ENCODE measurements around the gene SCT.

Gene SCT

DNA sequence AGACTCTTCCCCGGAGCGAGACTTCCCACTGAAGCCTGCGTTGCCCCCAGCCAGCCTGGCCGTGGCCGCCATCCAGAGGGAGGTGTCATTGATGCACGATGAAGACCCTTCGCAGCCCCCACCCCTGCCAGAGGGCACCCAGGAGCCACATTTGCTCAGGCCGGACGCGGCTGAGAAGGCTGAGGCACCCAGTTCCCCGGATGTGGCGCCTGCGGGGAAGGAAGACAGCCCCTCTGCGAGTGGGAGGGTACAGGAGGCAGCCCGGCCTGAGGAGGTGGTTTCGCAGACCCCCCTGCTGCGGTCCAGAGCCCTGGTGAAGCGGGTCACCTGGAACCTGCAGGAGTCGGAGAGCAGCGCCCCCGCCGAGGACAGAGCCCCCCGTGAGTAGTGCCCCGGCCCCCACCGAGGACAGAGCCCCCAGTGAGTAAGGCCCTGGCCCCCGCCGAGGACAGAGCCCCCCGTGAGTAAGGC lies 17.6 kb downstream of the SCT start:
- no peak for DNase-seq

DNA sequence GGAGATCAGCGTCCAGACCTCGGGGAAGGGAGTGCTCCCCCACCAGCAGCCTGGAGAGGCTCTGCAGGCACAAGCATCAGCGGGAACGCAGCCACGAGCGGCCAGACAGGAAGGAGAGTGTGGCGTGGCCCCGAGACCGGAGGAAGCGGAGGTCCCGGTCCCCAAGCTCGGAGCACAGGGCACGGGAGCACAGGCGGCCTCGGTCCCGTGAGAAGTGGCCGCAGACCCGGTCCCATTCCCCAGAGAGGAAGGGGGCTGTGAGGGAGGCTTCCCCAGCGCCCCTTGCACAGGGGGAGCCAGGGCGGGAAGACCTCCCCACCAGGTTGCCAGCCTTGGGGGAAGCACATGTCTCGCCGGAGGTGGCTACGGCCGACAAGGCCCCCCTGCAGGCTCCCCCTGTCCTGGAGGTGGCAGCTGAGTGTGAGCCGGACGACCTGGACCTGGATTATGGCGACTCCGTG lies 18.2 kb downstream of the SCT start:
- DNase-seq: no peak

DNA sequence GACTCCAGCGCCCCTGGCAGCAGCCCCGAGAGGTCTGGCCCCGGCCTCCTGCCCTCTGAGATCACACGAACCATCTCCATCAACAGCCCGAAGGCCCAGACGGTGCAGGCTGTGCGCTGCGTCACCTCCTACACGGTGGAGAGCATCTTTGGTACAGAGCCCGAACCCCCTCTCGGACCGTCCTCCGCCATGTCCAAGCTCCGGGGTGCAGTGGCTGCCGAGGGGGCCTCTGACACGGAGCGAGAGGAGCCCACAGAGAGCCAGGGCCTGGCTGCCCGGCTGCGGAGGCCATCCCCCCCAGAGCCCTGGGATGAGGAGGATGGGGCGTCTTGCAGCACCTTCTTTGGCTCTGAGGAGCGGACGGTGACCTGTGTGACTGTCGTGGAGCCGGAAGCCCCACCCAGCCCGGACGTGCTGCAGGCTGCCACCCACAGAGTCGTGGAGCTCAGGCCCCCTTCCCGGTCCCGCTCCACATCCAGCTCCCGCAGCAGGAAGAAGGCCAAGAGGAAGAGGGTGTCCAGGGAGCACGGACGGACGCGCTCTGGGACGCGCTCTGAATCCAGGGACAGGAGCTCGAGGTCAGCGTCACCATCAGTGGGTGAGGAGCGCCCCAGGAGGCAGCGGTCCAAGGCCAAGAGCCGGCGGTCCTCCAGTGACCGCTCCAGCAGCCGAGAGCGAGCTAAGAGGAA lies 18.9 kb downstream of the SCT start:
- DNase-seq: no peak

DNA sequence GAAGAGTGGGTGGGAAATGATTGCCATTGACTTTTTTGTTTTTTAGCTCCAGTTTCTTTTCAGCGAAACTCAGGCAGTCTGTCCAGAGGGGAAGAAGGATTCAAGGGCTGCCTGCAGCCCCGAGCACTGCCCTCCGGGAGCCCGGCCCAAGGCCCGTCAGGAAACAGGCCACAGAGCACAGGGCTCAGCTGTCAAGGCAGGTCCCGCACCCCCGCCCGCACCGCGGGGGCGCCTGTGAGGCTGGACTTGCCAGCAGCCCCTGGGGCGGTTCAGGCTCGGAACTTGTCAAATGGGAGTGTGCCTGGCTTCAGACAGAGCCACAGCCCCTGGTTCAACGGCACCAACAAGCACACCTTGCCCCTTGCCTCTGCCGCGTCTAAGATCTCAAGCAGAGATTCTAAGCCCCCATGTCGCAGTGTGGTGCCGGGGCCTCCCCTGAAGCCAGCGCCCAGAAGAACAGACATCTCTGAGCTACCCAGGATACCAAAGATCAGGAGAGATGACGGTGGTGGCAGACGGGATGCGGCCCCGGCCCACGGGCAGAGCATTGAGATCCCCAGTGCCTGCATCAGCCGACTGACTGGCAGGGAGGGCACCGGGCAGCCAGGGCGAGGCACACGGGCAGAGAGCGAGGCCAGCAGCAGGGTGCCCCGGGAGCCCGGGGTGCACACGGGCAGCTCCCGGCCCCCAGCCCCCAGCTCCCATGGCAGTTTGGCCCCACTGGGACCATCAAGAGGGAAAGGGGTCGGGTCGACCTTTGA lies 19.8 kb downstream of the SCT start:
- DNase-seq: no peak

DNA sequence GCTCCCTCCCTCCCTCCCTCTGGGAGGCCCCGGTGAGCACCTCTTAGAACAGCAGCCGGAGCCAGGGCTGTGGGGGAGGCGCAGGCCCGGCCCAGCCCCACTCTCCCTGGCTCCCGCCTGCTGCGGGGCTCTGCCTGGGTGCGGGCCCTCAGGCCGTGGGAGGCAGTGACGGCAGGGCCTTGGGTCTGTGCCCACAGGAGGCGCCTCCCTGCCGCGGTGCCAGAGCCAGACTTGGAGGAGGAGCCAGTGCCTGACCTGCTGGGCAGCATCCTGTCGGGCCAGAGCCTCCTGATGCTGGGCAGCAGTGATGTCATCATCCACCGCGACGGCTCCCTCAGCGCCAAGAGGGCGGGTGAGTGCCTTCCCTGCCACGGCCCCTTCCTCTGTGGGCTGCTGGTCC lies 20.7 kb downstream of the SCT start:
- DNase-seq: no peak

DNA sequence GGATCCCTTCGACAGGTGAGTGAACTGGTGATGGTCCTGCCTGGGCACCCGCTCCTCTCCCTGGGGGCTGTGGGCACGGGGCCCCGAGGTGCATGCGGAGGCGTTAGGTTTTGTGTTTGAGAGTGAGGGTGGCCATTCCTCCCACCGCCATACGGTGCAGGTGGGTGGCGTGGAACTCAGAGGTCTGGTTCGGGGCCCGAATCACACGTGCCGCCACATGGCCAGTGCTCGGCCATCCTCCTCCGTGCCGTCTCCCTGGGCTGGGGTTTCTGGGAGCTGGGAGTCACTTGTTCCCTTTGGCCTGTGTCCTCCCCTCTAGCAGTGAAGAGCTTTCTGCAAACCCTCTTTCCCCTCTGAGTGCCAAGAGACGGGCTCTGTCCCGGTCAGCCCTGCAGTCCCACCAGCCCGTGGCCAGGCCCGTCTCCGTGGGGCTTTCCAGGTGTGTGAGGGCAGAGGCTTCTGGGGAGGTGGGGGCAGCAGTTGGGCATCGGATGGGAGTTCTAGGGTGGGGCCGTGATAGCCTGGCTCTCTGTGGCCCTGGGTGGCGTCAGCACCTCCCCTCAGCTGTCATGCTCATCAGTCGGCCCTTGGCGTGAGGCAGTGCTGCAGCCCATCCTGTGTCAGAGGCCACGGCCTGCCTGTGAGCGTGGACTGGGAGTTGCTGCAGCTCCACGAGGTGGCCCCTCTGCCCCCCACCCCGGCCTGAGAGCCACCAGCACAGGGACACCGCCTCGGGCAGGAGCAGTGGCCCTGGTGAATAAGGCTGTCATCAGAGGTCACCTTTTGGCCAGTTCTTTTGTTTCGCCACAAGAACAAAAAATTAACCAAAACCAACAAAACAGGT lies 21.5 kb downstream of the SCT start:
- no peak for DNase-seq

DNA sequence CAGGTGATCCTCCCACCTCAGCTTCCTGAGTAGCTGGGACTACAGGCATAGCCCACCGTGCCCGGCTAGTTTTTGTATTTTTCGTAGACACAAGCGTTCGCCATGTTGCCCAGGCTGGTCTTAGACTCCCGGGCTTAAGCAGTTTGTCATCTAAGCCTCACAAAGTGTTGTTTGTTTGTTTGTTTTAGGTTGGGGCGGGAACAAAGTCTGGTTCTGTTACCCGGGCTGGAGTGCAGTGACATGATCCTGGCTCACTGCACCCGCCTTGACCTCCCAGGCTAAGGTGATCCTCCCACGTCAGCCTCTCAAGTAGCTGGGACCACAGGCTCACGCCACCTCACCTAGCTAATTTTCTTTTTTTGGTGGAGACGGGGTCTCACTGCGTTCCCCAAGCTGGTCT lies 23.8 kb downstream of the SCT start:
- DNase-seq: no peak

DNA sequence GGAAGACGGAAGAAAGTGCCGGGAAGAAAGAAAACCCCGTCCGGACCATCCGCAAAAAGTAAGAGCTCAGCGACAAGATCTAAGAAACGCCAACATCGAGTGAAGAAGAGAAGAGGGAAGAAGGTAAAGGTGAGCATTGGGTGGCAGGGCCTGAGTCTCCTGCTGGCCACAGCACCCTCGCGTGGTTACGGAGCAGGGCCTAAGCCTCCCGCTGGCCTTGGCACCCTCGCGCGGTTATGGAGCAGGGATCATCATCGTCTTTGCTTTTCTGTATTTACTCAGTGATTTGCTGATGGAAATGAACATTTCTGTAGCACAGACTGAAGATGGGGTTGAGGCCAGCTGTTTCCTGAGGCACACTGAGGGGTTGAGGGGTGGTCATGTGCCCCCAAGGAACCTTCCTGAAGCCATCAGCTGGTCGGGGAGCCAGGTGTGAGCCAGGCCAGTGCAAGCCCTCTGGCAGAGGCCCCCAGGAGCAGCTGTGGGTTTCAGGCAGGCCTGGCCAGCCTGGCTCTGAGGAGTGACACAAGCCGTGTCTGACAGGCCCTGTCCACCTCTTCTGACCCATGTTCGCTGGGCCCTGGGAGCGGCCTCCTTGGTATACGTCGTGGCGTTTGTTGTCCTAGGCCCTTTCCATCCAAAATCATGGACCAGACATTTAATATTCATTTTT lies 25.3 kb downstream of the SCT start:
- DNase-seq: no peak

DNA sequence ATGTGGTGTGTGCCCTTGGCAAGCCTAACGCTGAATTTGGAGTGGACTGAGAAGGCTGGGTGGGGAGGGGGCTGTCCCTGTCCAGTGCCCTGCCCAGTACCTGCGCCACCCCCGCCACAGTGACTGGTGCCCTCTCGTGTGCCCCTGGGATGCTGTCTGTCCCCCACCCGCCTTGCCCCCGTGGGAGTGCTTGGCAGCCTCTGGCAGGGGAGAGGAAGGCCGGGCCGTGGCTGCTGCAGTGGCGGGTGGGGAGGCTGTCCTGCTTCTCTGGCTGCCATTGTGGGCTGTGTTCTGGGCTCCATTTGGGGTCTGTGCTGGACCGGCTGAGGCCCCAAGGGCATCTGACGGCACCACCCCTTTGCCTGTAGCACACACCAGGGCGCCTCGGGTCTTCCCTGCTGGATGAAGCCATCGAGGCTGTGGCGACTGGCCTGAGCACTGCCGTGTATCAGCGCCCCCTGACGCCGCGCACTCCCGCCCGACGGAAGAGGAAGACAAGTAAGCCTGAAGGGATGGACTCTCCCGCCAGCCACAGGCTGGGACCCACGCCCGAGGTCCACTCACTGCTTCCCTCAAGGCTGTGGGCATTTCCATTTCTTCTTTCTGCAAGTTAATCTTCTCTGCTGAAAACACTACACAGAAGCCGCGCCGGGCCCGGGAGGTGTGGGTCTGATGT lies 28.8 kb downstream of the SCT start:
- no peak for DNase-seq

DNA sequence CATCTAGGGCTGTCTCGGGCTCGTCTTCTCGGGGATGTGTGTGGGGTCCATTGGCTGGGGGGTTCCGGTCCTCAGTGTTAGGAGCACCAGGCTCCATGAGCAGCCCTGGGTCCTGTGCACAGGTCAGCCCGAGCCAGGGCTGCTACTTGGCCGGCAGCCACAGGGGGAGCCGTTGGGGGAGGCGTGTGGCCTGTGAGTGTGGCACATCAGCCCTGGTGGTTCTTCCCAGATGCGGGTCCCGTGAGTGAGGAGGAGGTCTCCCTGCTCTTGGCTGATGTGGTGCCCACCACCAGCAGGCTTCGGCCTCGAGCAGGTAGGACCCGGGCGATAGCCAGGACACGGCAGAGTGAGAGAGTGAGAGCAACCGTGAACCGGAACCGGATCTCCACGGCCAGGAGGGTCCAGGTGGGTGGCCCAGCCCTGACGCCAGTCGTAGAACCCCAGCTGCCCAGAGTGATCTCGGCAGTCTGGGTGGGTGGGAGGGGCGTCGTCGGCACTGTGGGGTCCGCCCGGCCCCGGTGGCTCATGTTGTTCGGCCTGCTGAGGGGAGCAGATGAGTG lies 29.7 kb downstream of the SCT start:
- no peak for DNase-seq

DNA sequence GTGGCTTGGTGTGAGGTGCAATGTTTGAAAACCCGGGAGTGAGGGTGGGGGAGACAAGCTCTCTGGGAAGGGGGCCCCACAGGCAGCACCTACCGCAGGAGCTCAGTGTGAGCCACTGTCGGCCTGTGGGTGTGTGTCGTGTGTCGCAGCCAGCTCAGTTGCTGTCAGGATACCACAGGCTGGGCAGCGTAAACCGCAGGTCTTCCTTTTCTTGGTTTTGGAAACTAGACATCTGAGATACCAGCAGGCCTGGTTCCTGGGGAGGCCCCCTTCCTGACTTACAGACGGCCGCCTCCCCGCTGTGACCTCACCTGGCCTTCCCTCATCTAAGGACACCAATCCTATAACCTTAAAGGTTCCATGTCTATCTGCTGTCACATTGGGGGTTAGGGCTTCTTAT lies 30.6 kb downstream of the SCT start:
- DNase-seq: no peak

DNA sequence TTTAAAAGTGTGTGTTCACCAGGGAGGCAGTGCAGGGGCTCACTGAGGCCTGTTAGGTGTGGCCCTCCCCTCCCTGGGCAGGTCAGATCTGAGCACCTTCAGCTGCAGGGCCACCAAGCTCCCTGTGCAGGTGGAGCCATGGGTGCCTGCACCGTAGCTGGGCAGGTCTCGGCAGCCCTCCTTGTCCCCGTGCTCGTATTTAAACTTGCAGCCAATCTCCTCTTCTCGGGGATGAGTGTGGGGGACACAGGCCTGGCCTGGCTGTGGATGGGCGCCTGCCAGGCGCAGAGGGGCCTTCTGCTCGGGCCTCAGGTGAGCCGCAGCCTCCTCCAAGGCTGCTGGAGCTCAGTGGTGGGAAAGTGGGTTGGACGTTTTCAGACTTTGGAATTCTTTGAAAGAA lies 31.6 kb downstream of the SCT start:
- DNase-seq: no peak

DNA sequence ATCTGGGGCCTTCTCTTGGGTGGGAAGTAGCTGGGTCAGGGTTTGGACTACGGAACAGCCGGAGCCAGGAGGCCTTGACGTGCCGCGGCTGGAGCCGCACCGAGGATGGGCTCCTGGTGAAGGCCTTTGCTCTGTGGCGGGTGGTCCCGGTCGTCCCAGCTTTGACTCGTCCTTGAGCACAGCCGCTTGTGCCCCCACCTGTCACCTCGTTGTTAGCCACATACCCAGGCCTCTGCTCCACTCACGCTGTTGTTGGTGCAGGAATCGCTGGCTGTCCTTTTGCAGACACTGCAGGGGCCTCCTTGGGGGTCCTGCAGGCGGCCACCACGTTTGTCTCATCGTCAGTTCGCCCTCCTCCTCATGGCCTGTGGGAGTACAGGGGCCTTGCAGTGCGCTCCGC lies 33.6 kb downstream of the SCT start:
- DNase-seq: no peak

DNA sequence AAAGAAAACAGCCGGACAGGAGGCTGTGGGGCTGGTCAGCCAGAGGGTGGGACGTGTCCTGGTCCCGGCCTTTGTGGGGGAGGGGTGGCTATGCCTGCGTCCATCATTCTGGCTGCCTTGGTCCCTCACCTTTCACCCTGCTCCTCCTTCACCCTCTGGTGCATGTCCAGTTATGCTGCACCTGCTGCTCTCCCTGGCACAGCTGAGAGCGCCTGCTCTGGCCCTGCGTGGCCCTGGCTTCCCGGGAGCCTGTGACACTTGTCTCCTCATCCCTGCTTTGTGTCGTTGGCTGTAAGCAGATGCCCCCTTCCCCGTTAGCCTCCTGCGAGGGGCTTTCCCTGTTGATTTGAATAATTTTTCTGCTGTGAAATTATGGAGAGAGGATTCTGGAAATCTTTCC lies 34.1 kb downstream of the SCT start:
- DNase-seq: no peak

DNA sequence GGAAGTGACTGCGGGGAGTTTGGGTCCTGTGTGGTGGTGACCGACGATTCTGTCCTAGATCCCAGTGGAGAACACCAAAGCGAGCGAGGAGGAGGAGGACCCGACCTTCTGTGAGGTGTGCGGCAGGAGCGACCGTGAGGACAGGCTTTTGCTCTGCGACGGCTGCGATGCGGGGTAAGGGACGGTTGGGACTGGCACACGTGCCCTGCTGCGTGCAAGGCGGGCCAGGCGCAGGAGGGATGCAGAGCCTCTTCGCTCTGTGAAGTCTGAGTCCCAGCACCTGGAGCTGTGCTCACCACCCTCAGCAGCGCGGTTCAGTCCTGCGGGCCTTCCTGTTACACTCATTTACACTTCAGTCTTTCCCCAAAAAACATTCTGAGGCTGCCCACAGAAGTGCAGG lies 34.5 kb downstream of the SCT start:
- no peak for DNase-seq

DNA sequence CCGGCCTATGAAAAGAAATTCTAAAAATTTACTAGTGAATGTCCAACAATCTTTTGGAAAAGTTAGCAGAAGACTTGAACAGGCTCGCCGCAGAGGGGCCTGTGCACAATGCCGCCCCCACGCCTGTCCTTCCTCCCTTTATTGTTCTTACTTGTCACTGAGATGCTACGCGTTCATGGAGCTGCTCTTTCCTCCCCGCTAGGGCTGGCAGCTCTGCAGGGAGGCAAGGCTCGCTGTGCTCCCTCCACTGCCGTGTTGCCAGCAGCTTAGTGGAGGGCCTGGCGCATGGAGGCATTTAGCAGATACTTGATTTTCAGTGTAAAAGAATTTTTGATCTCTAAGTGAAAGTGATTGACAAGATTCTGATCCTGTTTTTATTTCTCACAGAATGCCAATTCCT lies 36.0 kb downstream of the SCT start:
- DNase-seq: no peak

DNA sequence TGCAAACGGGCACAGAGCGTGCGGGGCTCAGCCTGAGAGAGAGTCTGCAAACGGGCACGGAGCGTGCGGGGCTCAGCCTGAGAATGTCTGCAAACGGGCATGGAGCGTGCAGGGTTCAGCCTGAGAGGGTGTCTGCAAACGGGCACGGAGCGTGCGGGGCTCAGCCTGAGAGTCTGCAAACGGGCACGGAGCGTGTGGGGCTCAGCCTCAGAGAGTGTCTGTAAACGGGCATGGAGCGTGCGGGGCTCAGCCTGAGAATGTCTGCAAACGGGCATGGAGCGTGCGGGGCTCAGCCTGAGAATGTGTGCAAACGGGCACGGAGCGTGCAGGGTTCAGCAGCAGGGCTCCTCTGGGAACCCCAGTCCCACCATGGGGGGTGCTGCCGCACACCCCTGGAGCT lies 37.2 kb downstream of the SCT start:
- DNase-seq: no peak

DNA sequence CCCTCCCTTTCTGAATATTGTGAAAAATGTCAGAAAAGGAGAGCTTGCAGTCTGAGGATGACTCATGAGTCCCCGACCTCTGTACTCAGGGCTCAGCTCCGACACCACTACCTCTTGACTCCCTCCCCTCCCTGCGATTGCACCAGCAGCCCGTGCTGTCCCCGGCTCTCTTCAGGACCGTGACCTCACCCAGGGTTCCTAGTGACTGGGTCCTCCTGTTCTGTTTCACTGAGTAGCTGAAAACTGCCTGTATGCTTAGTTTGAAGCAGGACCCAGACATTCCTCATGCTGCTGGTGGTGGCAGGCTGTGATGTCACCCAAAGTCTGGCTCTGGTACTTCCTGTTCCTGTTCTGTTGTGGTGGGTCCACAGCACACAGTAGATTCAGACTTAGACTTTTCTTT lies 39.0 kb downstream of the SCT start:
- no peak for DNase-seq

DNA sequence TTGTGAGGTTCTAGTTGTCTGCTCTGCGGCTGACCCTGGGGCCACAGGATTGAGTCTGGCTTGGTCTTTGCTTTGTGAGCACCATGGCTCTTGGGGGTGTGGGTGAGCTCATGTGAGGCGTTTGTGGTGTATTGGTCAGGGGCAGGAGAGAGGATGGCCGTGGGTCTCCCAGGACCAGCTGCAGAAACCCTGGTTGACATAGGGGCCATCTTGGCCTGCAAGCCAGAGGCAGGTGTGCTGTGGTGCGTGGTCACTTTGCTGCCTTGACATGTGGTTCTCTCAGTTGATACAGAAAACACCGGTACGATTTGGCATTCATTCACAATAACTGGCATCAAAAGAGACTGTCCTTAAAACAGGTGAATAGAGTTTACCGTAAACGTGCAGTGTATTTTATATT lies 39.4 kb downstream of the SCT start:
- DNase-seq: no peak

DNA sequence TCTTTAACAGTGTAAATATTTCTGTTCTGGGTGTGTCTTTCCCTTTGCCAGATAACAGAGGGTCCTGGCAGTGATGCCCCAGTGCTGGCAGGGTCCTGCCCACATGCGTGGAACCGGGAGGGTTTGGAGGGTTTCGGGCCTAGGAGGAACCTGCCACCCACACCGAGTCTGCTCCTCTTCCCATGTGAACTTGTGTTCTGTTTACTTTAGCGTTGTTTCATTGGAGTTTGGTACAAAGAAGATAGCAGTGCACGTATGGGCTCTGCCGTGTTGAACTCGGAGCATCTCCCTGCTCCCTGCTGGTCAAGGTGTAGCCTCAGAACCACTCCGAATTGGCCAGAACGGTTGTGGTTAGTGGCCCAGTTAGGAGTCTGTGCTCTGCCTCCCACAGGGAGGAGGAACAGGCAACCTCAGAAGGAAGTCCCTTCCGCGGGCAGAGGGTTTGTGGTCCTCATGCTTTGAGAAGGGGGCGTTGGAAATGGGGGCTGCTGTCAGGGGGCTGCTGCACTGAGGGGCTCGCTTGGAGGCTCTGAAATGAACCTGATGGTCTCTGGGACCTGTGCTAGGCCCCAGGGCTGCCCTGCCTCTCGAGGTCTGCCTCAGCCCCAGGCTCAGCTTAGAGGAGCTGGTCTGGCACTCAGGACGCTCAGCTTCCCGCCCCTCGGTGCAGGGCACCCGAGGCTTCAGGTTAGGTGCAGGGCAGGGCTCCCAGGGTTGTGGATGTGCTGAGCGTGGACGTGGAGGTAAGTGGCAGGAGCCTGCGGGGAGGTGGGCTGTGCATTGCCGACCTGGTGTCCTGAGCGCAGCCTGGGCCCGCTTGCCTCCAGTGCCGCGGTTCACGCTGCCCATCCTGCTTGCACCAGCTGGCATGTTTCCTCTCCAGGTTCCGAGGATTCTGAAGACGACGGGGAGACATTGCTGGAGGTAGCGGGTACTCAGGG lies 40.3 kb downstream of the SCT start:
- no peak for DNase-seq

DNA sequence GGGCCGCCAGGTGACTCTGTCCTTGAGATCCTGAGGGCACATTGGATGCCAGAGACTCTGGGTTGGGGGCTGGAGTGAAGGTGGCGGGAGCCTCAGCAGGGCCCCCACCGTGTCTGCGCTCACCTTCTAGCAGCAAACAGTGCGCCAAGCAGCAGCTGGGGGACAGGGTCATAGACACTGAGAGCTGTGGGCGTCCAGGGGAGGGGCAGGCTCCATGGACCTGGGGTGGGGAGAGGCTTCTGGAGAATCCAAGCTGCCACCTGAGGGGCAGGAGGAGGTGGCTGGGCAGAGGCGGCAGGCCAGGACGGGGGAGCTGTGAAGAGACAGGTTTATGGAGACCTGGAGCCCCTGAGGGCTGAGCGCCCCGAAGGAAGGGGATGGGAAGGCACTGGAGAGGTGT lies 42.7 kb downstream of the SCT start:
- DNase-seq: no peak
